RPMI7951 (cell line): Measurements from ENCODE around the gene LIMS2. TPM values are rescaled to one million over a fixed set of nuclear protein-coding genes. Genes with fewer than 3 reads are reported as not detected.

Source experiments
- DNase-seq: peaks from one replicate; pipeline ENCODE4 v3.0.0-alpha.2; 2012; ENCODE audit warnings: low read depth
- total RNA-seq: library from RNA; depleted of rRNA; stranded (reverse); fragments of >200 nt; shearing (Covaris generic); gene quantifications from 2 replicates; pipeline ENCODE4 v1.2.3, GENCODE V29; 2014

The LIMS2 gene
- total RNA-seq, 1 experiment from 2014 or later: 3.8 TPM

DNA sequence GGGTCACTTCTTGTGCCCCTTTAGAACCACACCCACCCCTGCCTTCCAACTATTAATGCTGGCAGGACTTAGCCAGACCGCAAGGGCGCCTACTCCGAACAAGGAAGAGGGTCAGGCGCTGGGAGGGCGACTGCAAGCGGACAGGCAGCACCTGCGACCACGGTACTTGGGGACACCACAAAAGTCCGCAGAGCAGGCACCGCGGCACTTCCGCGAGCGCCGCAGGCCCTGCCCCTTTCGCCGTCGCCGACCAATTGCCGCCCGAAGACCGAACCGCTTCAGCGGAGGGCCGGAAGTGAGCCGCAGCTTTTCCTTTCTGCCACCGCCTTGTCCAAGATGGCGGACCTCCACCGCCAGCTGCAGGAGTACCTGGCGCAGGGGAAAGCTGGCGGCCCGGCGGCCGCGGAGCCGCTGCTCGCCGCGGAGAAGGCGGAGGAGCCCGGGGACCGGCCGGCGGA is 25.9 kb upstream of the LIMS2 start, which contains the start of gene SFT2D3:
SFT2D3 (plus strand) TSS at position 305 of the 458 bp plus-strand sequence; CDS start at position 337, 32 bp downstream.
- DNase-seq: peak; percentile 89

GRCh38 chr2:127700527-127701192 is 25.3 kb upstream of the LIMS2 start:
- peak; percentile 69 for DNase-seq

DNA sequence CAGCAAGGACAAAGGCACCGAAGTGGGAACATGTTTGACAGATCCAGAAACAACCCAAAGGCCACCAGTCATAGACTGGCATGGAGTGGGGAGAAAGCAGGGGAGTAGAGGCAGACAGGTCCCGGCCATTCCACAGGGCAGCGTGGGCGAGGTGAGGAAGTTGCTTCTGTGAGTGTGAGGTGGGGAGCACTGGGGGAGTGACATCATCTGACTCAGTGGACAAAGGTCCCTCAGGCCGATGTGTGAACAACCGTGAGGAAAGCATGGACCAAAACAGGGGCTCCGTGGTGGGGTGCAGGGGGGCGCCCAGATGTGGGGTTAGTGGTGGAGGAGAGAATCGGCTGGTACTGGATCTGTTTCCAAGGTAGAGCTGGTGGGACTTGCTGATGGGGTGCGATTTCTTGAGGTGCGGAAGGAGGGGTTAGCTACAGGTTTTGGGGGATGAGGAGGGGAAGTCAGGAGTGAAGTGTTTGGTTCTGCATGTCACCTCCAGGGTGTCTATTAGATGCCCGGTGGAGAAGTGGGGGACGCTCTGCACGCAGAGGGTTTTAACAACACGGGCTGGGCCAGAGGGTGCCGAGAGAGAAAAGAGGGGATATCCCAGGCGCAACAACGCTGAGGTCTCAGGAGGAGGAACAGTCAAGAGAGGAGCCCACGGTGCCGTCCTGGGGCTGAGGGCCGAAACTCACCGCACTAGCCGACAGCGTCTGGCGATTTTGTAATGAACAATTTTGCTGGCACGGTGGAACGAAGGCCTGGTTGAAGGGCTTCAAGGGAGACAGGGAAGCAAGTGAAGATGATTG is 23.4 kb upstream of the LIMS2 start:
- DNase-seq: no peak

DNA sequence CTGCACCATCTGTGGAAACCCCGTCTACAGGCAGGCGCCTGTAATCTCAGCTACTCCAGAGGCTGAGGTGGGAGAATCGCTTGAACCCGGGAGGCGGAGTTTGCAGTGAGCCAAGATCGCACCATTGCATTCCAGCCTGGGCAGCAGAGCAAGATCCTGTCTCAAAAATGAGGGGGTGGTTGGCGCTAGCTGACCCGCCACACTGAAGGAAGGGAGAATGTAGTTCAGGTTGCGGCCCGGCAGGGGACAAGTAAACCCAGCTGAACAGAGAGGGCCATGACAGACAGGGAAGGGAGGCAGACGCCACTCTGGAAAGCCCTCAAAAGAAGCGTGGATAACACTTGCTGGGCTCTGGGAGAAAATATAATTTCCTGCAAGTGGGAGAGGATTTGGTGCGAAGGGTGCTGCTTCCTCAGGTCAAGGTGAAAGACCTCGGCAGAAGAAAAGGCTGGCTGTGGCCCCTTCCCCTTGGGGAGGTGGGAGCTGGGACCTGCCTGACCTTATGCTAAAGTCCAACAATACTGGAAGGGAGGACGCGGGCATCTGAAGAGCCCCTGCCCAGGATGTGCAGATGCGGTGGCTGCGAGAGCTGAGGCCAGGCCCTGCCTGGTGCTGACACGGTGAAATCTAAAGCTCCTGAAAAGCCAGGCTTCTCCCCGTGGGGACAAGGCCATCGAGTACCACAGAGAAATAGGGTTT is 22.3 kb upstream of the LIMS2 start:
- no peak for DNase-seq

DNA sequence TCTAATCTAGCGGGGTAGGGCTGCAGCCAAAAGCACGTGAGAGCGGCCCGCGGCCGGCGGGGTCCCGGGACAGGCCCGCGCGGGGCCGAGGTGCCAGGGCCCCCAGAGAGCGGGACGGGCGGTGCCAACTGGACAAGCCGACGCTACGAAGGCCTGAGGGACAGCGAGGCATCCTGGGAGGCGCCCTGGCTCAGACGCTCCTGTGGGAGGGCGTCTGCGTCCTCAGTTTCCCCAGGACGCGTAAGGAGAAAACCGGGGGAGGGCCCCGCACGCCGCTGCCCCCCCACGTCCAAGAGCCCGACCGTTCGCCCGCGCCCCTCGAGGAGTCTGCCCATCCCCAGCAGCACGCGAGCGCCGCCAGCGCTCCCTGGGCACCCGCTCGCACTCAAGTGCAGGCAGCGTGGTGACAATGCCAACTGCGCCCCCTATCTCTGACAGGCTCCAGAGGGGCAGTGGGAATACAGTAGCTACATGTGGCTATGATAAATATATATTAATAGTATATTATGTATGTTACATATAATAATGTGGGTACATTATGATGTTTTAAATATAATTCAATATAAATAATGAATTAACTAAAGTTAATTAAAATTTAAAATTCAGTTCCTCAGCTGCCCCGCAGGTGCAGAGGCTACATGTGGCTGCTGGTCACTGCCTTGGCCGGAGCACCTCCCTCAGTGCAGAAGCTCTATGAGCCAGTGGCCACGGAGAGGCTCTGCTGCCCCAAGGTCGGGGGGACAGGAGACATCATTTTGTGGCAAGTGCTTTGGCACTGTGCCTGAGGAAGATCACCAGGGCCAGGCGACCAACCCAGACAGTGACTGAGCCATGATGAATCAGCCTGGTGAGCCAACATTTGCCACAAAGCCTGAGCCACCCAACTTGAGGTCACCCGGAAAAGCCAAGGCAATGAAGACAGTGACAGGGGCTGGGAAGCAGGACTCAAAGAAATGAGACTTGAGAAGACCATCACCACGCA is 20.5 kb upstream of the LIMS2 start:
- peak; percentile 81 for DNase-seq

GRCh38 chr2:127694986-127695385 is 19.7 kb upstream of the LIMS2 start:
- DNase-seq: no peak

DNA sequence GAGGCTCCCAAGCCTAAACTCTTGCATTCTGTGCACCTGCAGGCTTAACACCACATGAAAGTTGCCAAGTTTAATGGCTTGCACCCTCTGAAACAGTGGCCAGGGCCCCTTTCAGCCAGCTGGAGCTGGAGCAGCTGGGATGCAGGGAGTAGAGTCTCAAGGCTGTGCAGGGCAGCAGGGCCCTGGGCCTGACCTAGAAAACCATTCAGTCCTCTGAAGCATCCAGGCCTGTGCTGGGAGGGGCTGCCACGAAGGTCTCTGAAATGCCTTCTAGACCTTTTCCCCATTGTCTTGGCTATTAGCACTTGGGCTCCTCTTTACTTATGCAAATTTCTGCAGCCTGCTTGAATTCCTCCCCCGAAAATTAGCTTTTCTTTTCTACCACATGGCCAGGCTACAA is 15.4 kb upstream of the LIMS2 start:
- no peak for DNase-seq

DNA sequence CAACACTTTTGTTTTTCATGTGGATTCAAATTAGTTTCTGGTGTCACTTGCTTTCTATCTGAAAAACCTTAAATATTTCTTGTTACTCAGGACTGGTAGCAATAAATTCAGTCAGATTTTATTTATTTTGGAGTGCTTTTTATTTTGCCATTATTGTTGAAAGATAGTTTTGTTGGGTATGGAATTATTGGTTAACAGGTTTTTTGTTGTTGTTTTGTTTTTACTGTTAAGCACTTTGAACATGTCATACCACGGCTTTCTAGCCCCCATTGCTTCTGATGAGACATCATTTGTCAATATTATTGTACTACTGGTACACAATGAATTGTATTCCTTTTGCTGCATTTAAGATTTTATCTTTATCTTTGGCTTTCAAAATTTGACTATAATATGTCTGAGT is 13.1 kb upstream of the LIMS2 start:
- DNase-seq: no peak

DNA sequence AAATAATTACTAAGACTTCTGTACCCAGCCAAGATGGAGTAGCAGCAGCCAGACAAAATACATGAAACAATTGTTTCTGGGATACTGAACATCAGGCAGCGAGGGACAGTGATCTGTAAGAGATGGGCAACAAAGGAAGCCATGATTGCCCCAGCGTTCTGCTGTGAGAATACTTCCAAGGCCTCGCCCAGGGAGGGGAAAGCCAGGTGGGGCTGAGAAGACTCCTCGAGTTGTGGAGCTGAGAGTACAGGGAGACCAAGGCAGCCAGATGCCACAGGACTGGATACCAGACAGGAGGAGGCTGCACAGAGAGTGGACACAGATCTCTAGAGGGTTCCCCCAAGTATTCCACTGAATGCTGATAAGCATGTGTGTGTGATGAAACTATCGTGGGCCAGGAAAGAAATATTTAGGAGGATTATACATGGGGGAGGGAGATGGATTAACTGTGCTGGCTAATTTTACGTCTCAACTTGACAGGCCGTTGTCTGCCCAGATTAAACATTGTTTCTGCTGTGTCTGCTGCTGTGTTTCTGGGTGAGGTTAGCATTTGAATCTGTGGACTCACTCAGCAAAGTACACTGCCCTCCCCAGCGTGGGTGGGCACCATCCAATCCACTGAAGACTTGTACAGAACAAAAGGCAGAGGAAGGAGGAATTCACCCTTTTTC is 10.2 kb upstream of the LIMS2 start:
- no peak for DNase-seq

- no peak for DNase-seq
Measured at GRCh38 chr2:127683757-127684156, 8.4 kb upstream of the LIMS2 start.

DNA sequence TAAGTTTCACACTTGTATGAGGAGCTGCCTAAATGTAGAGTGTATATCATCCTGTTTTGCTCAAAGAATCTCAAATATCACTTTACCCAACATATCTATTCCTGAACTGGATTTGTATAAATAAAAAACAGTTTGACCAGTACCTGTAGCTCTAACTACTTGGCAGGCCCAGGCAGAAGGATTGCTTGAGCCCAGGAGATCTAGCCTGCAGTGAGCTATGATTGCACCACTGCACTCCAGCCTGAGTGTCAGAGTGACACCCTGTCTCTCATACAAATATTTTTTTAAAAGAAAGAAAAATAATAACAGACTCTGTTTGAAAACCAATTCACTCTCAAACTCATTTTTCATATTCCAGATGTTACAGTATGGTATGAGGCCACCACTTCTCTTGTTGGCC is 7.7 kb upstream of the LIMS2 start:
- DNase-seq: no peak

DNA sequence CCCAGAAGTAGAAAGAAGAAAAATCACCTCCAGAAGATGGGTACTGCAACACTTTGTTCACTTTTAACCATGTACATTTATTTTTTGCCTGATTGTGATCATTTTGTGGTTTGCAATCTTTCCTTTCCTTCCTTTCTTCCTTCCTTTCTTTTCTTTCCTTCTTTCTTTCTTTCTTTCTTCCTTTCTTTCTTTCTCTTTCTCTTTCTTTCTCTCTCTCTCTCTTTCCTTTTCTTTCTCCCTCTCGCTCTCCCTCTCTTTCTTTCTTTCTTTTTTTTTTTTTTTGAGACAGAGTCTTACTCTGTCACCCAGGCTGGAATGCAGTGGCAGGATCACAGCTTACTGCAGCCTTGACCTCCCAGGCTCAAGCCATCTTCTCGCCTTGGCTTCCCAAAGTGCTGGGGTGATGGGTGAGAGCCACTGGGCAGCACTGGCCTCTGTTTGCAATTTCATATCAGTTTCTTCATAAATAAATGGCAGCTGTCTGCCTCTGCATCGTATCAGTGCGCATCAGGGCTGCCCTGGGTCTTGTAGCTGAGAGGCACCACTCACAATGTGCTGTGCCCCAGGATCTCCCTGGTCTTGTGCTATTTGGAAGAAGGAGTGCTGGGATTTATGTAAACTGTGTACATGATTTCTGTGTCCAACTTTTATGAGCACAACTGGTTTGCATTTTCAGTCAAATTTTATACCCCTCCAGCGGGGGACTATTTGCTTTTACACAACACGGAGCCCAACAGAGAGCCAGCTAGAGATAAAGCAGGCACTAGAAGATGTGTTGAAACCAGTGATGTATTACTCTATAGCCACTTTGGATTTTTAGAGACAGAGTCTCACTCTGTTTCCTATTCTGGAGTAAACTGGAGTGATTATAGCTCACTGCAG is 6.9 kb upstream of the LIMS2 start:
- no peak for DNase-seq

GRCh38 chr2:127681288-127681804 is 6.0 kb upstream of the LIMS2 start:
- DNase-seq: no peak

DNA sequence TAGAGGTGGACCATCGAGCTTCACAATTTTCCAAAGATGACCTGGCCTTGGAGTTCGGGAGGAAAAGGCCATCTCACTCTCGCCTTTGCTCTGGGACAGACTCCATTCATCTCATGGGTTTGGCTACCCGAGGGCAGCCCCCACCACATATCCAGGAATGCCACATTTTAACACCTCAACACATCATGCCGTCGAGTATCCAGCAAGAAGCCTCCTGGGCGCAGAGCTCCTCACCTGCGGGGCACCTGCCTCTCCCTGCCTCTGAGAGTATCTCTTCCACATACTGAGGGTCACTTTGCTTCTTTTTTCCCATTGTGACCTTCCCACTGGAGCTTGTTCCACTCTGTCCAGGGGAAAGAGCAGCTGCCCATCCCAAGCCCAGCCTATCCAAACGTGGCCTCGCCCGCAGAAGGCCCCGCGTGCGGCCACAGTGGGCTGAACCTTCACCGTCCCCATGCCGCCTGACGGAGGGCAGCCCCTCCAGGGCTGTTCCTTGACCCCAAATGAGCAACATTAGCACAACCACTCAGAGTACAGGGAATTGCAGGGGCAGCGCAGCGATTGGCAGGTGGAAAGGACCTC is 5.5 kb upstream of the LIMS2 start:
- no peak for DNase-seq

- DNase-seq: no peak
Measured at GRCh38 chr2:127679680-127680361, 4.5 kb upstream of the LIMS2 start.

GRCh38 chr2:127678991-127679390 is 3.7 kb upstream of the LIMS2 start:
- no peak for DNase-seq

- no peak for DNase-seq
Measured at GRCh38 chr2:127678531-127678930, 3.2 kb upstream of the LIMS2 start.

DNA sequence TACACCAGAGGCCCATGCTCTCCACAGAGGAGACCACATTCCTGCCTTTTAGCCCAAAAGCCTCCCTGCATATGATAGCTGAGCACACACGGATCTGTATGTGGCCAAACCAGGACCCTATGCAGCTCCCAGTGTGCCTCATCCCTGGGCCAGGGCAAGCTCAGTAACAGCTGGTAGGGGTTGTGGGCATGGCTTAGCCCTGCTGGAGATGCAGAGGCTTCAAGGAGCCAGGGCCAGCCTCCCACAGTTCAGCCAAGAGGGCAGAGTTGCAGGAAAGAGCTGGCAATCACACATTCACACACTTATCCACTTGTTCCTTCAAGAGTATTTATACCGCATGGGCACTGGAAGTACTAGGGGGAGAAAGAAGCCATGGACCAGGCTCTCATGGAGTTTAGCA is 1.6 kb upstream of the LIMS2 start:
- DNase-seq: no peak
